ENCODE data around the gene NTNG1. TPM values are rescaled to one million over a fixed set of nuclear protein-coding genes. Genes with fewer than 3 reads are reported as not detected.

NTNG1 gene
- total and polyA plus RNA-seq, 10 of the 15 experiments (the other 5 are each of a cell fraction or from before 2014, with no cell fraction given): 0.18 to 2.3 (median 1.1) TPM; not detected in 1

GRCh38 chr1:107142666-107143065, 1.8 kb downstream of the NTNG1 start:
- ATAC-seq (no peak), DNase-seq (ENCODE audit: low read depth, low spot score) (no peak), FAIRE-seq (no peak)
- CTCF ChIA-PET: interaction anchor here (0.6 to 2.7 kb wide), 14 partner anchors 9 to 1075 kb away, joined by 3 to 11 read pairs (median 3); no protein-coding TSS in a partner anchor
- BruUV-seq (replicated peaks): no TSS peak
- H4K20me1 ChIP-seq (ENCODE audit: control insufficient read depth, insufficient read depth): no peaks in the 10 kb centered on the region; the same call in 1 of the 2 replicates
- RAD21 ChIA-PET (ENCODE audit: unreplicated experiment): interaction anchor here (0.6 to 1.7 kb wide), 4 partner anchors 11 to 569 kb away, joined by 3 to 6 read pairs (median 4); no protein-coding TSS in a partner anchor
- no peak overlapping the region for H3K4me2 ChIP-seq (ENCODE audit: control insufficient read depth, insufficient read depth)
- H3K9ac ChIP-seq (ENCODE audit: control insufficient read depth, insufficient read depth, low read length): no peak overlapping the region
- in situ Hi-C loops (cut with MboI): loop anchor here (5.0 kb wide), 1 partner anchor 1120 kb away; no protein-coding TSS in a partner anchor
- peaks cover 3 to 6% of the 10 kb centered on the region in 2 experiments; a peak in 3 of 4 replicates for H3K27me3 ChIP-seq (replicated peaks in 1 of 2; ENCODE audit: control insufficient read depth in 2 of 2, insufficient read depth in 2 of 2, low read length in 1 of 2)
- SMC1A ChIA-PET (ENCODE audit: uncharacterized antibody, unreplicated experiment): interaction anchor here (0.7 to 2.7 kb wide), 7 partner anchors 10 to 578 kb away, joined by 3 to 6 read pairs (median 3); no protein-coding TSS in a partner anchor
- H3K9me3 ChIP-seq (replicated peaks; ENCODE audit: control insufficient read depth, insufficient read depth, low read length): no peaks in the 10 kb centered on the region
- H3K4me3 ChIP-seq: no peak overlapping the region
- WGBS (ENCODE audit: insufficient coverage, insufficient replicate concordance, low lambda C conversion rate, missing lambda C conversion rate): 50% methylated on average over 2 of the region's 2 CpGs
- TF ChIP-seq NFXL1 (IDR thresholded peaks at IDR 0.05; ENCODE audit: borderline replicate concordance): no peak; the same call in 1 of the 2 replicates
- TF ChIP-seq BHLHE40 (IDR thresholded peaks at IDR 0.05; ENCODE audit: borderline replicate concordance in 1 of 2, low read depth in 2 of 2, low read length in 1 of 2): no peak
- TF ChIP-seq IRF4 (IDR thresholded peaks at IDR 0.05; ENCODE audit: low read depth, low read length): no peak
- TF ChIP-seq BCL11A (IDR thresholded peaks at IDR 0.05; ENCODE audit: low read depth, low read length): no peak
- TF ChIP-seq MEF2A (IDR thresholded peaks at IDR 0.05; ENCODE audit: insufficient read depth, low read depth, low read length): no peak
- no peak for TF ChIP-seq KLF5 (IDR thresholded peaks at IDR 0.05; ENCODE audit: partially characterized antibody)
- no peak for TF ChIP-seq ZNF274 (IDR thresholded peaks at IDR 0.05; ENCODE audit: insufficient read depth, insufficient read length)
- no peak for TF ChIP-seq PML (IDR thresholded peaks at IDR 0.05; ENCODE audit: low read length)
- no peak for TF ChIP-seq NR2F1 (conservative IDR thresholded peaks at IDR 0.05)
- TF ChIP-seq USF2 (IDR thresholded peaks at IDR 0.05; ENCODE audit: borderline replicate concordance, low read depth, low read length): no peak
- TF ChIP-seq CTCF (IDR thresholded peaks at IDR 0.05 in 2 of 3, conservative IDR thresholded peaks at IDR 0.05 in 1 of 3; ENCODE audit: control insufficient read depth in 2 of 3, extremely low read depth in 1 of 3, insufficient read depth in 1 of 3, low read depth in 3 of 3, low read length in 3 of 3): no peak
- TF ChIP-seq ZSCAN29 (IDR thresholded peaks at IDR 0.05): no peak
- TF ChIP-seq FOS (IDR thresholded peaks at IDR 0.05; ENCODE audit: borderline replicate concordance, extremely low read depth, insufficient read length): no peak
- no peak for TF ChIP-seq CHD1 (IDR thresholded peaks at IDR 0.05; ENCODE audit: low read depth, low read length)
- TF ChIP-seq RAD21 (IDR thresholded peaks at IDR 0.05; ENCODE audit: insufficient read depth, low read depth, low read length): no peak
- no peak for TF ChIP-seq ESRRA (IDR thresholded peaks at IDR 0.05; ENCODE audit: low read length)
- no peak overlapping the region for H3K27ac ChIP-seq (ENCODE audit: control insufficient read depth, insufficient read depth)
- no peaks in the 10 kb centered on the region for H3K36me3 ChIP-seq (ENCODE audit: control insufficient read depth in 2 of 2, insufficient read depth in 2 of 2, low read length in 1 of 2)
- H3K79me2 ChIP-seq (ENCODE audit: control insufficient read depth, insufficient read depth, low read length): no peaks in the 10 kb centered on the region
- H2AFZ ChIP-seq (ENCODE audit: control insufficient read depth, low read depth, low read length): no peak overlapping the region
- H3K4me1 ChIP-seq (ENCODE audit: control insufficient read depth, insufficient read depth, low read length): no peaks in the 10 kb centered on the region
- intact Hi-C loops (cut with micrococcal nuclease; ENCODE audit: unreplicated experiment): loop anchor here (5.0 kb wide), 1 partner anchor 85 kb away; the partner anchor contains the start of gene PRMT6
- POLR2A ChIA-PET: no interaction called here
